ENCODE data around the gene MYL12A. TPM values are rescaled to one million over a fixed set of nuclear protein-coding genes. Genes with fewer than 3 reads are reported as not detected.
A peak's percentile ranks its signal among the peaks of the same experiment; 100 is the strongest.

The MYL12A gene
- total and polyA plus RNA-seq, 2 of the 13 experiments (the other 11 are each of a cell fraction or from before 2014, with no cell fraction given) = 261 to 277 TPM

DNA sequence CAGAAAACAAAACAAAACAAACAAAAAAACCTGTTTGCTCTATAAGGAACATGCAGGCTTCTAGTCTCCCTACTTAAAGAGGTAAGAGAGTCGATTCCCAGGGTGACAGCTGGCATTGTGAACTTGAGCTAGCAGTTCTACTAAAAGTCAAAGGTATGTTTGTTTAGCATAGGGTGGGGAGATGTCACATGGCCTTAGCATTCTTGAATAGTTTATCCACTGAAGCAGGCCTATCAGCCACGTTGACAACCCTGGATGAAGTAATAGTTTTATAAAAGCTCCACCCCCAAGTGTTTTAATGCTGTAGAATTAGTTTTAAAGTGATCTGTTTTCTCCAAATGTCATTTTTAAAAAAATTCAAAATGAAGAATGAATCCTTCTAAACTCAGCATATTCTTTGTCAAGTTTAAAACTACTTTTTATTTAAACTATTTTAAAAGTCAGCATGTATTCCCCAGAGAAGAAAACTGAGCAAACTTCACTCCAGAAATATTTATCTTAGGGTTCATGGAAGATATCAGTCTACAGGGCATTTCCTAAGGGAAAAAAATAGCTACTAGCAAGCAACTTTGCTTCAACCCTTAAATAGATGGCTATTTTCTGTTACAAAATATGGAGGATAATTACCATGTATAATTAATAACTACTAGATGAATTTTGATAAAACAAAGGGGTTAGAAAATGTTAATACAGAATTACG, 29.5 kb upstream of the MYL12A start (continued):
- TF ChIP-seq GABPA (IDR thresholded peaks at IDR 0.05; ENCODE audit: low read depth, low read length) (no peak), GABPA (CRISPR knock-in tag; IDR thresholded peaks at IDR 0.05; ENCODE audit: low read depth) (no peak), DMTF1 (CRISPR knock-in tag; IDR thresholded peaks at IDR 0.05) (no peak), MEIS2 (CRISPR knock-in tag; IDR thresholded peaks at IDR 0.05) (peak; percentile 73; the same call in 1 of the 2 replicates), NAIF1 (CRISPR knock-in tag; IDR thresholded peaks at IDR 0.05; ENCODE audit: borderline replicate concordance) (no peak), REPIN1 (CRISPR knock-in tag; IDR thresholded peaks at IDR 0.05; ENCODE audit: borderline replicate concordance, low read depth) (no peak), KDM4B (CRISPR knock-in tag; IDR thresholded peaks at IDR 0.05) (no peak), PAF1 (CRISPR knock-in tag; IDR thresholded peaks at IDR 0.05) (no peak), ZEB1 (IDR thresholded peaks at IDR 0.05; ENCODE audit: insufficient replicate concordance, low read depth) (no peak), NR2F1 (CRISPR knock-in tag; IDR thresholded peaks at IDR 0.05) (peak; percentile 62 to 71; a peak in 3 of 4 replicates), KLF12 (CRISPR knock-in tag; IDR thresholded peaks at IDR 0.05; ENCODE audit: borderline replicate concordance) (no peak), ZFY (CRISPR knock-in tag; IDR thresholded peaks at IDR 0.05) (peak; percentile 32; the same call in 1 of the 2 replicates), DRAP1 (CRISPR knock-in tag; IDR thresholded peaks at IDR 0.05) (peak; percentile 74; the same call in 1 of the 2 replicates), ZBTB20 (CRISPR knock-in tag; IDR thresholded peaks at IDR 0.05; ENCODE audit: borderline replicate concordance, low read depth) (peak; percentile 99), ZFAT (CRISPR knock-in tag; conservative IDR thresholded peaks at IDR 0.05) (no peak), TAF1 (CRISPR knock-in tag; IDR thresholded peaks at IDR 0.05) (no peak), MIXL1 (CRISPR knock-in tag; IDR thresholded peaks at IDR 0.05) (no peak; the same call in 1 of the 2 replicates), ZBTB8A (CRISPR knock-in tag; IDR thresholded peaks at IDR 0.05; ENCODE audit: borderline replicate concordance, low read depth) (no peak), NFE2L2 (IDR thresholded peaks at IDR 0.05; ENCODE audit: low read length) (no peak), ZNF713 (CRISPR knock-in tag; IDR thresholded peaks at IDR 0.05) (no peak), ZNF607 (CRISPR knock-in tag; IDR thresholded peaks at IDR 0.05; ENCODE audit: borderline replicate concordance) (no peak), ELF4 (CRISPR knock-in tag; IDR thresholded peaks at IDR 0.05; ENCODE audit: borderline replicate concordance) (no peak), KAT2B (IDR thresholded peaks at IDR 0.05; ENCODE audit: borderline replicate concordance, low read depth, low read length) (no peak), MTF1 (CRISPR knock-in tag; IDR thresholded peaks at IDR 0.05) (no peak)
- TF ChIP-seq, protein P1, sequence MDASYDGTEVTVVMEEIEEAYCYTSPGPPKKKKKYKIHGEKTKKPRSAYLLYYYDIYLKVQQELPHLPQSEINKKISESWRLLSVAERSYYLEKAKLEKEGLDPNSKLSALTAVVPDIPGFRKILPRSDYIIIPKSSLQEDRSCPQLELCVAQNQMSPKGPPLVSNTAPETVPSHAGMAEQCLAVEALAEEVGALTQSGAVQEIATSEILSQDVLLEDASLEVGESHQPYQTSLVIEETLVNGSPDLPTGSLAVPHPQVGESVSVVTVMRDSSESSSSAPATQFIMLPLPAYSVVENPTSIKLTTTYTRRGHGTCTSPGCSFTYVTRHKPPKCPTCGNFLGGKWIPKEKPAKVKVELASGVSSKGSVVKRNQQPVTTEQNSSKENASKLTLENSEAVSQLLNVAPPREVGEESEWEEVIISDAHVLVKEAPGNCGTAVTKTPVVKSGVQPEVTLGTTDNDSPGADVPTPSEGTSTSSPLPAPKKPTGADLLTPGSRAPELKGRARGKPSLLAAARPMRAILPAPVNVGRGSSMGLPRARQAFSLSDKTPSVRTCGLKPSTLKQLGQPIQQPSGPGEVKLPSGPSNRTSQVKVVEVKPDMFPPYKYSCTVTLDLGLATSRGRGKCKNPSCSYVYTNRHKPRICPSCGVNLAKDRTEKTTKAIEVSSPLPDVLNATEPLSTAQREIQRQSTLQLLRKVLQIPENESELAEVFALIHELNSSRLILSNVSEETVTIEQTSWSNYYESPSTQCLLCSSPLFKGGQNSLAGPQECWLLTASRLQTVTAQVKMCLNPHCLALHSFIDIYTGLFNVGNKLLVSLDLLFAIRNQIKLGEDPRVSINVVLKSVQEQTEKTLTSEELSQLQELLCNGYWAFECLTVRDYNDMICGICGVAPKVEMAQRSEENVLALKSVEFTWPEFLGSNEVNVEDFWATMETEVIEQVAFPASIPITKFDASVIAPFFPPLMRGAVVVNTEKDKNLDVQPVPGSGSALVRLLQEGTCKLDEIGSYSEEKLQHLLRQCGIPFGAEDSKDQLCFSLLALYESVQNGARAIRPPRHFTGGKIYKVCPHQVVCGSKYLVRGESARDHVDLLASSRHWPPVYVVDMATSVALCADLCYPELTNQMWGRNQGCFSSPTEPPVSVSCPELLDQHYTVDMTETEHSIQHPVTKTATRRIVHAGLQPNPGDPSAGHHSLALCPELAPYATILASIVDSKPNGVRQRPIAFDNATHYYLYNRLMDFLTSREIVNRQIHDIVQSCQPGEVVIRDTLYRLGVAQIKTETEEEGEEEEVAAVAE (CRISPR knock-in tag; IDR thresholded peaks at IDR 0.05; ENCODE audit: borderline replicate concordance) = no peak; the same call in 1 of the 2 replicates
